GM18870 (cell line): ENCODE measurements around the gene ANKRD2.

Experiments used
- ATAC-seq: cut with Tn5 transposase; IDR thresholded peaks from one replicate; pipeline ENCODE4 v1.9.1; 2021; ENCODE audit warnings: moderate library complexity; ENCODE audit not compliant: unreplicated experiment

The ANKRD2 gene

DNA sequence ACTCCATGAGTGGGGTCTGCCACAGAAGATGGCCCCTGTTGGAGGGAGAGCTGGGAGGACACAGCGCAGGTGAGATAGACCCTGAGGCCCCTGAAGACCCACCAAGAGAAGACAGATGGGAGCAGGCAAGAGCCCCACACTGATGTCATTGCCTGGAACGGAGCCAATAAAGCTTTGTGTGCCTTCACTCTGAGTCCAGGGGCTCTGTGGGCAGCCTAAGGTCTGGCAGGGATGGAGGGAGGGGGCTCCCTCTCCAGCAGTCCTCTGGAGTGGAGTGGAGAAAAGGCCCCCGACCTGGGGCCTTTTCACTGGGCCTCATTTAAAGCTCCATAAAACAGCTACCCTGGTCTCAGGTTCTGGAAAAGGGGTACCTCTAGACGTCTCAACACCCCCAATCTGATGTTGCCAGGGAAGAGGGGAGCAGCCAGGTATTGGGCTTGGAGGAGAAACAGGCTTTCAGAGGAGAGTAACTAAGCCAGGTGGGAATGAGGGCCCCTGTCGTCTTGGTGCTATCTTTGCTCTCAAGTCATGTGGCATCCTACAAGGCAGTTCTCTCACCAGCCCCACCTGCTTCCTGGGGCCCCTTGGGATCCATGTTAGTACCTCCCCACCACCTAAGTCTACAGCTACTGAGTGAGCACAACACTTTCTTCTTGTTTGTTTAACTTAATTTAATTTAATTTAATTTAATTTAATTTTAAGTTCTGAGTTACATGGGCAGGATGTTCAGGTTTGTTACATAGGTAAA, 18.3 kb downstream of the ANKRD2 start:
- no peak for ATAC-seq

DNA sequence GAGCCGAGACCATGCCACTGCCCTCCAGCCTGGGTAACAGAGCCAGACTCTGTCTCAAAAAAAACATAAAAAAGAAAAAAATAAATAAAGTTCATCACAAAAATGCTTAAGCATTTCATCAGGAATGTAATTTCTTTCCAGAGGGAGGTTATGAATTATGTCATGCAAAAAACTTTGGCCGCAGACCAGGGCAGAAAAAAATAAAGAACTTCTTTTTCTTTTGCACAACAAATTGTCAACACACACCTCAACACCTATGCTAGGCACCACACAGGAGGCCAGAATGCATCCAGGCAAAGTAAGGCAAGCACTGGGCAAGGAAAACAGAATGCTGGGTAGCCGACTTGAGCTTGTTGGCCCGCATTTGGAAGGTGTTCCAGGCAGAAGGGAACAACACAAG, 20.8 kb downstream of the ANKRD2 start:
- no peak for ATAC-seq

DNA sequence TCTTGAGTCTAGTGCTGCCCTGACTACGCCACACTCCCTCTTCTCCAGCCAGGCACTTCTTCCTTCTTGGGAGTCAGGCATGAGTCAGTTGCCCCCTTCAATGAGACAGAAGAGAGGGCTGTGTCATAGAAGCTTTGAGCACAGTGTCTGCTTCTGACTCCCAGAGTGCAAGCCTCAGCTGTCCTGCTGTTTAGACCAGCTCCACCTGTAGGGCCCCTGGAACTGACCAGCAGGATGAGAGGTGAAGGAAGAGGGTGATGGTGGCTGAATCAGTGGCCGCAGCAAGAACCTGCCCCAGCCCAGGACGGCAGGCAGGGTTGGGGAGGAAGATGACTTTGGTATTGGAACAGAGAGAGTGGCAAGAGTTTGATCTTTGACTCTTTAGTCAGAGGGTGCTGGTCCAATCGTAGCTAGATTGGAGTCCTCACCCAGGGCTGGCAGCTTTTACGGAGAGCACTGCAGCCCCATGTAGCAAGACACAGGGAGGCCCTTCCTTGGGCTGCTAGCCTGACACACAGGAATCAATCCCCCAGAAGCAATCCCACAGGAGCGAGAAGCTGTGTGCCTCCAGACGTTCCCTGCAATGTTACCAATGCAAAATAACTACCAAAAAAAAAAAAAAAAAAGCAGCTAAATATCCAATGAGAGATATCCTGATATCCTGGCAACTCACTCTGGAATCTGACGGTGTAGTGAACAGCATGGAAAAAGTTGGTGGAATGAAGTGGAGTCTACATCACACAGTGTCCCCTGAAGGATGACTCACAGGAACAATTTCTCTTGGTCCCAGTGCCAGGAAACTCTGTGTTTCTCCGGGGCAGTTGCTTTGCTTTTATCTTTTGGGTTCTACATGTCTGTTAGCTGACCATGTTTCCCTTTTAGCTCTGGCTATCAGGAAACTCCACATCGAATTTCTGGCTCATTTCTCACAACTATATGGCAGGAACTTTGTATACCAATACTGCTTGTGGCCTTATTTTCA, 23.8 kb downstream of the ANKRD2 start:
- no peak for ATAC-seq

DNA sequence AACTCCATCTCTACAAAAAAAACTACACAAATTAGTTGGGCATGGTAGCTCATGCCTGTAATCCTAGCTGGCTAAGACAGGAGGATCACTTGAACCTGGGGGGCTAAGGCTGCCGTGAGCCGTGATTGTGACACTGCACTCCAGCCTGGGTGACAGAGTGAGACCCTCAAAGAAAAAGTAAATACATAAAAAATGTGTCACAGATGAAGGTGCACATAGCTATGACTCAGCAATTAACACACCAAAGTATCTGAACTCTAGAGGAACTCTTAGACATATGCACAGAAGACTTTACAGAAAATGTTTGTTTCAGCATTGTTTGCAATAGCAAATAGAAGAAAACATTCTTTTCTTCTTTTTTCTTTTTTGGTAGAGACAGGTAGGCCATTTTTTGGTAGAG, 25.2 kb downstream of the ANKRD2 start:
- no peak for ATAC-seq

DNA sequence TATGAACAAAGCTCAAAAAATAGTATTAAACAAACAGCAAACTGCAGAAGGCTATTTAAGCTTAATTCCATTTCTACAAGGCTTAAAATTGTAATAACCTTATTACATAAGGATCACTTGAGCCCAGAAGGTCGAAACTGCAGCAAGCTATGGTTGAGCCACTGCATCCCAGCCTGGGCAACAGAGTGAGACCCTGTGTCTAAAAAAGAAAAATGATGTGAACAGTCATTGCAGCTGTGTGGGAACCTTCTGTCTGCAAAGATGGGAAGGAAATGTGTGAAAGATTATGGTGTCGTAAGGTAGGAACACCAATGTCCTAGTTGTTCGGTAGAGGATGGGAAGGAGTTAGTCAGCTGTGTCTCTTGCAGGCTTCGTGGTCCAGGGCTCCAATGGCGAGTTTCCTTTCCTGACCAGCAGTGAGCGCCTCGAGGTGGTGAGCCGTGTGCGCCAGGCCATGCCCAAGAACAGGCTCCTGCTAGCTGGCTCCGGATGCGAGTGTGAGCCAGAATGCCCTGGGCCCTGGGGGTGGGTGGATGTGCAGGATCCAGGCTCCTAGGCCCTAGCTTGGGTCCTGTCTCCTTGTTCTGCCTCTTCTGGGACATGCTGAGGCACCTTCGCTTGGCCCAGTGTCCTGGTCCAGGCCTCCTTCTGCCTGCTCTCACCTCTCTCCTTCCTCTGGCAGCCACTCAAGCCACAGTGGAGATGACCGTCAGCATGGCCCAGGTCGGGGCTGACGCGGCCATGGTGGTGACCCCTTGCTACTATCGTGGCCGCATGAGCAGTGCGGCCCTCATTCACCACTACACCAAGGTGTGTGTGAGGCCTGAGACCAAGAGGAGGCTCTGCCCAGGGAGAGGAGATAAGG, 26.1 kb downstream of the ANKRD2 start:
- ATAC-seq = no peak

DNA sequence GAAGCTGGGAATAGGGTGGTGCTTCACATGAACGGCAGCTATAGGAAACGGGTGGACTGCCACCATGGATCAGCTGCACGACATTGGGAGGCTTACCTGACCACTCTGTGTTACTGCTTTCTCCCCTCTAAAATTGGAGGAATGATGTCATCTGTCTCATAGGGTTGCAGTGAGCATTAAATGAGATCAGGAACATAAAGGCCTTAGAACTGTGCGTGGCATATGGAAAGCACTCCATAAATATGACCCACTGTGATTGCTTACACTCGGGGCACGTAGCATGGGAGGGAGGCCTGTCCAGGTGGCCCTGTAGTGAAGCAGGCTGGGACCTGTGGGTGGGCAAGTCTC, 26.7 kb downstream of the ANKRD2 start:
- no peak for ATAC-seq

DNA sequence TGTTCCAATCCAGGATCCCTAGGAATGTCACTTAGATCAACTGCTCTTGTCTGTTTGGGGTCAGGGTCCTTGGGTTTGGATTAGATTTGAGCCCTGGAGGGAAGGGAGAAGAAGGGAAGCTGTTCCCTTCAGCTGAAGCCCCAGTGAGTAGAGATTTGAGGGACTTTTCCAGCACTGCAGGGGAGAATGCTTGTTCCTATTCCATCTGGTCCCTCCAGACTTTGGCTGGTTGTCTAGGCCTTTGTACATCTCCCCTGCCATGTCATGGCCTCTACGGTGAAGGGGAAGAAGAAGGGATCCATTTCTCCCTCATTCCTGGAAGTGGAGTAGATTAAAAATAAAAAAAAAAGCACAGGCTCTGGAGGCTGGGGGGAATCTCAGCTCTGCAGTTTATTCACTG, 28.0 kb downstream of the ANKRD2 start:
- ATAC-seq = no peak

DNA sequence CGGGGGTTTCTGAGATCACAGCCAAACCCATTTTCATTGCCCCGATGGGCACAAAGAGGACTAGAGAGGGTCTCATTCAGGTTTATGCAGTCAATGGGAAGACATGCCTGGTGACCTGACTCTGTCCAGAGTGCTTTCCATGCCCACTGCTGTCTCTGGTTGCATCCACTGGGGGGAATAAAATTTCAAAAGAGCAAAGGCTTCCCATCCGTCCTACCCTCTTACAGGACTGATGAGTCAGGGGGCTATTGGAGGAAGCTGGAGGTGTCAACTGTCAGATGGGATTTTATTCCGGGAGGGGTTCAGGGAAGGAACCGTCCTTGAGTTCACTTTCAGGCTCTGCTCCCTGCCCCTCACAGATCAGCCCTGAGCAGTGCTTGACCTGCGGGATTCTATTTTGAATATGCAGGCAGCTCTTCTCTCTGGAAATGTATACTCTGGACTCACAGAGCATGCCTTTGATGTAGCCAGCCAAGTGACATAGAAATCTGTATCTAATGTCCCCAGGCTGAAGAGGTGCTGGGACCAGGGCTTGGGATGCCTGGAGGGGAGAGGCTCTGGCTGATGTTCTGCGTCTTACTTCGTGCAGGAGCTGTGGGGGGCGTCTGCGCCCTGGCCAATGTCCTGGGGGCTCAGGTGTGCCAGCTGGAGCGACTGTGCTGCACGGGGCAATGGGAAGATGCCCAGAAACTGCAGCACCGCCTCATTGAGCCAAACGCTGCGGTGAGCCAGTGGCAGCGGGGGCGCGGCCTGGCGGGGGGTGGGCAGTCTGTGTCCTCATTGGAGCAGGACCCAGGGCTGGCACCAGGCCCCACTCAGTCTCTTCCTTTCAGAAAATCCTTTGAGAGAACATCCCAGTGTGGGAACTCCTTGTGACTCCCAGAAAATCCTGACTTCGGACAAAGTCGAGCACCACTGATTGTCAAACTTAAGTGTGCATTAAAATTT, 29.0 kb downstream of the ANKRD2 start:
- ATAC-seq = no peak

DNA sequence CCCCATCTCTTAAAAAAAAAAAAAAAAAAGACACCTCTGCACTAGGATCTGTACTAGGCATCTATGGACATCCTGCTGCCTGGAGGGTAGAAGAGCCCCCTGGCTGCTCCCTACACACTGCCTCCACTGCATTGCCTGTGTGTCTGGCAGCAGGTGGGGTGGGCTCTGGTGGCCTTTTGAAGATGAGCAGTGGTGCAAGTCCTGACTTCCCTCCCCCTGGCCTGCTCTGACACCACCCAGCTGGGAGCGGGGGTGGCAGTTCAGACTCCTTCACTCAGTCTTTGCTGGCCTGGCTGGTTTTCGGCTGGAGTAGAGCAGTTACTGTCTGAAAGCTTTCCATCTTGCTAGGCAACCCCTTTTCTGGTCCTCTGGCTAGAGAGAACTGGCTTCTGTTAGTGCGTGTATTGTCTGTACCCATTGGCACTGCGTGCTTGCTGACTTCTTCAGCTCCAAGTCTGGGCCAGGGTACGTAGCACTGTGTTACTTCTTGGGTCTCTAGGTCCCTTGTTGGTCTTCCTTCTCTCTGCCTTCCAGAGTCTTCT, 34.6 kb downstream of the ANKRD2 start:
- ATAC-seq = no peak

DNA sequence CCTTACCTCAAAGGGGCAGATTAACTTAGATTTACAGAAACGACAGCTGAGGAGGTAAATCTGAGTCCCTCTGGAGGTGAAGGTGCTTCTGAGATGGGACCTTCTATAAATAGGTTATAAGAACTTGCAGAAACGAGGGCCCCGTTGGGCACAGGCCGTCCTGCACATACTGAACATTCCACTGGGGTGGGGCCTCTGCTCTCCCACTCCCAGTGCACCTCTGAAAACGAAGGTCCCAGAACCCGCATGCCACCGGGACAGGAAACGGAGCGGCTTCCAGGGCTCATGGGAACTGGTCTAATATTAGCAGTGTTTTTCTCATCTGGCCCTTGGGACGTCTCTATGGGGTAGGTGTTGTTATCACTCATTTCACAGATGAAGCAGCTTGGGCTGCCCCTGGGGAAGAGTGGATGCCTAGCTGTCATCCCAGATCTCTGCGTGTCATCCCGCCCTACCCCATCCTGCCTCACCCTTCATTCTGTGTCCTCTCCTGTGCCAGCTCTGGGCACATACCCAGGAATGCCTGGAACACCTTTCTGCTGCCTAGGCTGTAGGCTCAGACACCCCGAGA, 36.5 kb downstream of the ANKRD2 start:
- ATAC-seq = no peak

DNA sequence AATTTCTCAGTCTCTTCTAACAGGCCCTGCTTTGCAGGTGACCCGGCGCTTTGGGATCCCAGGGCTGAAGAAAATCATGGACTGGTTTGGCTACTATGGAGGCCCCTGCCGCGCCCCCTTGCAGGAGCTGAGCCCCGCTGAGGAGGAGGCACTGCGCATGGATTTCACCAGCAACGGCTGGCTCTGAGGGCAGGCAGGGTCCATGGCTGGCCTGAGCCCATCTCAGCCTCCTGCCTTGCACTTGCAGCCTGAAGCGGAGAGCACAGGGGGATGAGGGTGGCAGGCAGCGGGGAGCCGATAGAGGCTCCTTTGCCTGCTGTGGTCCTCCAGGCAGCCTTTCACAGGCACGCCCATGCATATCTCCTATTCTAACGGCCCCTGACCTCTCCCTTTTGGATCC, 38.9 kb downstream of the ANKRD2 start:
- ATAC-seq = no peak

DNA sequence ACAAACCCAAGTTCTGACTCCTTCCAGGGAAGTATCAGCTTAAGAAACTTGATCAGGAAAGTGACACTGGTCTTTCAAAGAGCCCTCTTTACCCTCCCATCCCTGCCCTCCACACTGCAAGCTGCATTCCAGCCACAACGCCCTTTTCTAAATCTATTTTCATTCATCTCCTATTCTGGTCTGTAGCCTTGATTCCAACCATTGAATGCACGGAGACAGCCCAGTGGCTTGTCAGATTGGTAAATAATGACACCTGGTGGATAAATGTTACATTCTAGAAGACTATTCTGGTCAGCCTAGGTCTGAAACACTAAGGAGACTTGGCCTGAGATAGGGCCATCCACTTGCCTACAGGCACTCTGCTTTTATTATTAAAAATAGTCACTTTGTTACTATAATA, 39.8 kb downstream of the ANKRD2 start:
- no peak for ATAC-seq

DNA sequence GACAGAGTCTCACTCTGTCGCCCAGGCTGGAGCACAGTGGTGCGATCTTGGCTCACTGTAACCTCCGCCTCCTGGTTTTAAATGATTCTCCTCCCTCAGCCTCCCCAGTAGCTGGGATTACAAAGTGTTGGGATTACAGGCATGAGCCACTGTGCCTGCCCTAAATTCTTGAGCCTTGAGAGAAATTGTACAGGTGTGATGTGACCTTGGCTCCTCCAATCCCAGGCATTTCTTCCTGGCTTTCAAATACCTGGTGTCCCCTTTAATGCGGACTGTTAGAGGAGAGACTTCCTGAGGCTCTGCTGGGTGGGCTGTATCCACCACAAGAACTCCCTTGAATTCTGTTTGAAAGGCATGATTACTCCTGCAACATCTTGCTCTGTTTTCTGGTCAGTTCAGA, 45.7 kb downstream of the ANKRD2 start:
- ATAC-seq = no peak

DNA sequence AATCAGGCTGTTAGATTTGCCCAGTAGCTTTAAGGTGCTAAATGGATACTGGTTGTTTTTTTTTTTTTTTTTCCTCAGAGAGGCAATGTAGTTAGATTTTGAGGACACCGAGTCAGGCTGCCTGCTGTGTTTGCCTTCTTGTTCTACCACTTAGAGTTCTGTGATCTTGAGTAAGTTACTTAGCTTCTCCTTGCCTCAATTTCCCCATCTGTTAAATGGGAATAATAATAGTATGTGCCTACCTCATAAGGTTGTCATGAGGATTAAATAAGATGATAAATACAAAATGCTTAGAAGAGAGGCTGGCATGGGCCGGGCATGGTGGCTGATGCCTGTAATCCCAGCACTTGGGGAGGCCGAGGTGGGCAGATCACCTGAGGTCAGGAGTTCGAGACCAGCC, 46.2 kb downstream of the ANKRD2 start:
- no peak for ATAC-seq

DNA sequence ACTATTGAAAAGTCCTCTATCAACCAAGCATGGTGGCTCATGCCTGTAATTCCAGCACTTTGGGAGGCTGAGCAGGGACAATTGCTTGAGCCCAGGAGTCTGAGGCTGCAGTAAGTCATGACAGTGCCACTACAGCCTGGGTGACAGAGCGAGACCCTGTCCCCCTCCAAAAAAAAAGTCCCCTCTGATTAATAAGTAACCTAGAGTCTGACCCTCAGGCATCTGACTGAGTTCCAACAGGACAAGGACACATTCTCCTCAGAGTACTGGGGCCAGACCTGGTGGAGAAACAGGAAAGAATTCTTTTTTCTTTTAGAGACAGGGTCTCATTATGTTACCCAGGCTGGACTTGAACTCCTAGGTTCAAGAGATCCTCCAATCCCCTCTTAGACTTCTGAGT, 50.7 kb downstream of the ANKRD2 start:
- ATAC-seq = no peak

DNA sequence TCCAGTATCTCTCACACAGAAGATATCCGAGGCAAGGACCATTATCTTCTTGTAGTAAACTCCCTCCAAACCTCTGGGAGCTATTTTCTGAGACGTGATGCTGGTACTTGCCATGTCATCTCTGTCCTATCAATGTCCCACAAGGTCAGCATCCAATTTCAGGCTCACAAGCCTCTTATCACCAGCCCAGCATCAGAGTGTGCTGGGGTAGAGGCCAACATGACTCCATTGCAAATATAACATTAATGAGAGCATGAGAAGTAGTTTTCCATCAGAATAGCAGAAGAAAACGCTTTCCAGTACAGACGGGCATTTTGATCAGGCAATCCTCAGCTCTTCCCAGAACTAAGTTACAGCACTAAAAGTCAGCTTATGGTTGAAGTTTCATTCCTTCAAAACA, 55.2 kb downstream of the ANKRD2 start:
- no peak for ATAC-seq

DNA sequence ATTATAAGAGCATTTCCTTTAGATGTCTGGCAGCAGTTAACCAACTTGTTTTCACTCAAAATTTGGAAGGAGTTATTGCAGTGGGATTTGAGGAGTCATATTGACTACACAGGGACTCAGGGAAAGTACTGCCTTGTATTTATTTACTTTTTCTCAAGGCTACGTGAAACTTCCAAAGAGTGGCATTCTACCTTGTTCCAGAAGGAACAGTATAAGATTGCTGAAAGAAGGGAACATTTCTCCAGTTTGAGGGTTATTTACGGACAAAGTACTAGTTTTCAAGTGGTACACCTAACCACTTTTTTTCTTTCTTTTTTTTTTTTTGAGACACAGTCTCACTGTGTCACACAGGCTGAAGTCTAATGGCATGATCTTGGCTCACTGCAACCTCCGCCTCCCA, 55.6 kb downstream of the ANKRD2 start:
- ATAC-seq = no peak

DNA sequence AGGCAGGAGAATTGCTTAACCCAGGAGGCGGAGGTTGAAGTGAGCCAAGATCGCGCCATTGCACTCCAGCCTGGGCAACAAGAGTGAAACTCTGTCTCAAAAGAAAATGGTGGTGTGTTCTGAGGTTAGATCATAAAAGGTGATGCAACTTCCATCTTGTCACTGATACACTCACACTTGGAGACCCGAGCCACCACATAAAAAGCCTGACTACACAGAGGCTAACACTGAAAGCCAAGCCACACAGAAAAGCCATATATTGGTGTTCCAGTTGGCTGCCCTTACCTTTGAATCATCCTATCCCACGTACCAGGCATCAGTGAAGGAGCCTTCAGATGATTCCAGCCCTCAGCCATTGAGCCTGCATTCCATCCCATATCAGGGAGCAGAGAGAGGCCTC, 56.7 kb downstream of the ANKRD2 start:
- ATAC-seq = no peak

DNA sequence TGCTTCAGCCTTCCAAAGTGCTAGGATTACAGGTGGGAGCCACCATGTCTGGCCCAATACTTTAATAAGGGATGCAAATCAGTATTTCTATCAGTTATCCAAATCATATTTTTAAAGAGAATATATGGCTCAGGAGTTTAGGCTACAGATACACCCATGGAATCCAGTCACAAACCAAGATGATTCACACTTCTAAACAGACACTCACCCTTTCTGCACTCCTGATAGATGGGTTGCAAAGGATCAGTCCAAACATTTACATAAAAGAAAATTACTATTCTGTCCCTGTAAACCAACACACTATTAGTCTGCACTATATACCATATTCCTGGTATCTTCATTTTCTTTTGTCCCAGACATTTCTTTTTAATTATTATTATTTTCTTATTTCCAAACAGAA, 58.5 kb downstream of the ANKRD2 start:
- no peak for ATAC-seq
